KBM-7 (cell line): ENCODE data around the gene FDX2.
"Not testable (repeated sequence)": the region's sequence is repeated elsewhere in the genome, so short reads cannot be mapped to it uniquely, and the experiment has no call there.

Experiments used
- DNase-seq: peaks from one replicate; pipeline ENCODE4 v3.0.0-alpha.2; 2015
- in situ Hi-C: fragments of 300-500 bp; cut with MboI; formaldehyde crosslinking; loops from 2 replicates; pipeline ENCODE4 v1.14.3; 2020; ENCODE audit warnings: low sequenced_read_pairs, low pct_unique_long_range_greater_than_20kb, mixed read lengths

Gene FDX2

GRCh38 chr19:10315335-10316214 is at the start of gene FDX2:
FDX2 (minus strand) TSS chr19:10316015; CDS start chr19:10315996, 19 bp downstream.
- DNase-seq, result peak; percentile 78
- in situ Hi-C loops, result no loop called here

GRCh38 chr19:10365518-10365917 is 49.7 kb upstream of the FDX2 start:
- in situ Hi-C loops, result no loop called here
- no peak for DNase-seq

GRCh38 chr19:10364644-10365043 is 48.8 kb upstream of the FDX2 start:
- in situ Hi-C loops, result no loop called here
- DNase-seq, result no peak

GRCh38 chr19:10363789-10364281 is 48.0 kb upstream of the FDX2 start:
- in situ Hi-C loops, result no loop called here
- DNase-seq, result no peak

- in situ Hi-C loops, result no loop called here
- DNase-seq, result no peak
Measured at GRCh38 chr19:10362259-10362658, 46.4 kb upstream of the FDX2 start.

- in situ Hi-C loops, result no loop called here
- no peak for DNase-seq
Measured at GRCh38 chr19:10361569-10362011, 45.8 kb upstream of the FDX2 start.

- no peak for DNase-seq
- in situ Hi-C loops, result no loop called here
Measured at GRCh38 chr19:10356431-10356830, 40.6 kb upstream of the FDX2 start.

GRCh38 chr19:10353793-10354391 is 38.1 kb upstream of the FDX2 start:
- in situ Hi-C loops, result no loop called here

GRCh38 chr19:10352764-10353671 is 37.2 kb upstream of the FDX2 start:
- in situ Hi-C loops, result no loop called here
- no peak for DNase-seq

More at GRCh38 chr19:10353793-10354391, 38.1 kb upstream of the FDX2 start:
- DNase-seq, result no peak

GRCh38 chr19:10346509-10346908 is 30.7 kb upstream of the FDX2 start:
- in situ Hi-C loops, result no loop called here

GRCh38 chr19:10344780-10345179 is 29.0 kb upstream of the FDX2 start:
- in situ Hi-C loops, result no loop called here
- no peak for DNase-seq

More at GRCh38 chr19:10346509-10346908, 30.7 kb upstream of the FDX2 start:
- peak; percentile 31 for DNase-seq

GRCh38 chr19:10343495-10343894 is 27.7 kb upstream of the FDX2 start:
- in situ Hi-C loops, result no loop called here
- no peak for DNase-seq

GRCh38 chr19:10339977-10340376 is 24.2 kb upstream of the FDX2 start:
- DNase-seq, result no peak
- in situ Hi-C loops, result no loop called here

GRCh38 chr19:10339380-10339960 is 23.7 kb upstream of the FDX2 start, which contains the start of gene ICAM3:
ICAM3 (minus strand) TSS chr19:10339624; CDS start chr19:10339614, 10 bp downstream.
- peak; percentile 73 for DNase-seq
- in situ Hi-C loops, result no loop called here

GRCh38 chr19:10338940-10339339 is 23.1 kb upstream of the FDX2 start:
- DNase-seq, result no peak
- in situ Hi-C loops, result no loop called here

- in situ Hi-C loops, result not testable (repeated sequence)
Measured at GRCh38 chr19:10336725-10337124, 20.9 kb upstream of the FDX2 start.

GRCh38 chr19:10335352-10335985 is 19.7 kb upstream of the FDX2 start:
- in situ Hi-C loops, result no loop called here
- DNase-seq, result no peak

More at GRCh38 chr19:10336725-10337124, 20.9 kb upstream of the FDX2 start:
- DNase-seq, result not testable (repeated sequence)

GRCh38 chr19:10334588-10335351 is 19.0 kb upstream of the FDX2 start:
- peak; percentile 24 for DNase-seq
- in situ Hi-C loops, result no loop called here
